ENCODE data around the gene ARHGAP5.

Gene ARHGAP5, protein sequence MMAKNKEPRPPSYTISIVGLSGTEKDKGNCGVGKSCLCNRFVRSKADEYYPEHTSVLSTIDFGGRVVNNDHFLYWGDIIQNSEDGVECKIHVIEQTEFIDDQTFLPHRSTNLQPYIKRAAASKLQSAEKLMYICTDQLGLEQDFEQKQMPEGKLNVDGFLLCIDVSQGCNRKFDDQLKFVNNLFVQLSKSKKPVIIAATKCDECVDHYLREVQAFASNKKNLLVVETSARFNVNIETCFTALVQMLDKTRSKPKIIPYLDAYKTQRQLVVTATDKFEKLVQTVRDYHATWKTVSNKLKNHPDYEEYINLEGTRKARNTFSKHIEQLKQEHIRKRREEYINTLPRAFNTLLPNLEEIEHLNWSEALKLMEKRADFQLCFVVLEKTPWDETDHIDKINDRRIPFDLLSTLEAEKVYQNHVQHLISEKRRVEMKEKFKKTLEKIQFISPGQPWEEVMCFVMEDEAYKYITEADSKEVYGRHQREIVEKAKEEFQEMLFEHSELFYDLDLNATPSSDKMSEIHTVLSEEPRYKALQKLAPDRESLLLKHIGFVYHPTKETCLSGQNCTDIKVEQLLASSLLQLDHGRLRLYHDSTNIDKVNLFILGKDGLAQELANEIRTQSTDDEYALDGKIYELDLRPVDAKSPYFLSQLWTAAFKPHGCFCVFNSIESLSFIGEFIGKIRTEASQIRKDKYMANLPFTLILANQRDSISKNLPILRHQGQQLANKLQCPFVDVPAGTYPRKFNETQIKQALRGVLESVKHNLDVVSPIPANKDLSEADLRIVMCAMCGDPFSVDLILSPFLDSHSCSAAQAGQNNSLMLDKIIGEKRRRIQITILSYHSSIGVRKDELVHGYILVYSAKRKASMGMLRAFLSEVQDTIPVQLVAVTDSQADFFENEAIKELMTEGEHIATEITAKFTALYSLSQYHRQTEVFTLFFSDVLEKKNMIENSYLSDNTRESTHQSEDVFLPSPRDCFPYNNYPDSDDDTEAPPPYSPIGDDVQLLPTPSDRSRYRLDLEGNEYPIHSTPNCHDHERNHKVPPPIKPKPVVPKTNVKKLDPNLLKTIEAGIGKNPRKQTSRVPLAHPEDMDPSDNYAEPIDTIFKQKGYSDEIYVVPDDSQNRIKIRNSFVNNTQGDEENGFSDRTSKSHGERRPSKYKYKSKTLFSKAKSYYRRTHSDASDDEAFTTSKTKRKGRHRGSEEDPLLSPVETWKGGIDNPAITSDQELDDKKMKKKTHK (N-terminal part only)

GRCh38 chr14:32077081-32078022, at the start of gene ARHGAP5:
Gene ARHGAP5, plus strand, starts transcription at chr14:32077304. Its CDS starts 13,366 bp downstream, at chr14:32090670.
- DNase-seq, result peak; percentile 83

DNA sequence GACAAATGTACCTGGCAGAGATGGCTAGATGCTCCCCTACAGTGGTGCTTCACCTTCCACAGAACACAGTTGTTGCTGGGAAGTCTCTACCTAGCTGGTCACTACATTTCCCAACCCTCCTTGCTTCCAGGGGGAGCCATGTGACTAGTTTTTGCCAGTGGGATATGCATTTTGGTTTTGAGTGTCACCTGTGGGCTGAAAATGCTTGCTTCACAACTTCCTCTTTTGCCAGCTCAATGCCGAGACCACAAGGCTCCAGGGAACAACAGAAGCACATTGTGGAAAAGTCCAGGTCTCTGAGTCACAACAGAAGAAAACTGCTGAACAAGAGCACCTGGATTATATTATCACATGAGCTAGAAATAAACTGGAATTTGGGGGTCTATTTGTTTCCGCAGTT, 48.5 kb upstream of the ARHGAP5 start:
- no peak for DNase-seq

DNA sequence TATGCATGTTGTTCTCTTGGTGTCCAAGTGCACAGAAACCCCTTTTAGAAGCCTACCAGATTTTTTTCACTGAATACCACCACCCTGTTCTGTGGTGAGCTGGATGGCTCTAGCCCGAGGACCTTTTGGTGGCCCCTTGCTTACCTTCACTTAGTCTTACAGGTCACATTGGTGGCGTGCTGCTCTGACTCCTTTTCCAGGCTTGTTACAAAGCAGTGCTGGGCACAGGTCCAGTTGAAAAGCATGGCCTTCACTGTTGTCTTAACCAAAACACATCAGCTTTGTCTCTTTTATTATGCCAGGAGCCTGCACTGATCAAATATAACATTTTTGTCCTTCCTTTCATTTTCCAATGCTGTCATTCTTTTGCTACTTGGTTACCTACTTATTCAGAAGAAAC, 43.6 kb upstream of the ARHGAP5 start:
- no peak for DNase-seq

DNA sequence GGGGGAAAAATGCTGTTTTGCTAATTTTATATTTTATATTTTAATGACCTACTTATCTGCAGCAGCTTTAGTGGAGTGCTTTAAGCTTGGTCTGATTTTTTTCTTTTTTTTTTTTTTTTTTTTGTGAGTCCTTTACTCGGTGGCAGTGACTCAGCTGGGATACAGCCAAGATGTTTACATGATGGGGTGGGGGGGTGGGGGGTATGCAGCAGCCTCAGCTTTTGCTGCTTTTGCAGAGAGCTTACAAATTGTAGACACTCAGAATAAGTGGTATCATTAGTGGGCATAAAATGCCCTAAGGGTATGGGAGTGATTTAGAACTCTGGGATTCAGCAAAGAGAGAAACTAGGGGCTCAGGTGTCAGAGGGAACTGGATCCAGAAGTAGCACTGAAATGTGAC, 38.2 kb upstream of the ARHGAP5 start:
- DNase-seq, result no peak

DNA sequence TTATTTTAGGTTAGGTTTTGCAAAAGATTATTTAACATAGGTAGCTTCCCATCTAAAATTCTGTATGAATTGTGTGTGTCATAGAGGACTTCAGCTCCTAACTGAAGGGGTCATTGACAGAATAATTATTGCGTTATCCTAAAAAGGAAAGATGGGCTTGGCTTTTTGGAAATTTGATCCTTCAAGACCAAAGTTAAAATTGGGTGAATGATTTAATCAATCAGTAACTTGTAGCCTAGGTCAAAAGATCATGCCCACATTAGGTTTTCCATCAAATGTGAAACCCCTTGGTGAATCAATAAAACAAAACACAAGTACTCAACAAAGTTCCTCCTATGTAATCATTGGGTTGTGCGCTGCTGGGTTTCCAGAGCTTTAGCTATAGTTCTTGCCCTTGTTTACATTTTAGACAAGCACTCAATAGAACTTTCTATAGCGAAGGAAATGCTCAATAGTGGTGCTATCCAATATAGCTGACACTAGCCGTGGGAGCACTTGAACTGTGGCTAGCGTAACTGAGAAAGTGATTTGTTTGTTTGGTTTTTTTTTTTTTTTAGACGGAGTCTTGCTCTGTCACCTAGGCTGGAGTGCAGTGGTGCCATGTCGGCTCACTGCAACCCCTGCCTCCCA, 37.6 kb upstream of the ARHGAP5 start:
- DNase-seq, result no peak

GRCh38 chr14:32043624-32044023, 33.5 kb upstream of the ARHGAP5 start:
- DNase-seq, result no peak

GRCh38 chr14:32044454-32044853, 32.6 kb upstream of the ARHGAP5 start:
- no peak for DNase-seq

DNA sequence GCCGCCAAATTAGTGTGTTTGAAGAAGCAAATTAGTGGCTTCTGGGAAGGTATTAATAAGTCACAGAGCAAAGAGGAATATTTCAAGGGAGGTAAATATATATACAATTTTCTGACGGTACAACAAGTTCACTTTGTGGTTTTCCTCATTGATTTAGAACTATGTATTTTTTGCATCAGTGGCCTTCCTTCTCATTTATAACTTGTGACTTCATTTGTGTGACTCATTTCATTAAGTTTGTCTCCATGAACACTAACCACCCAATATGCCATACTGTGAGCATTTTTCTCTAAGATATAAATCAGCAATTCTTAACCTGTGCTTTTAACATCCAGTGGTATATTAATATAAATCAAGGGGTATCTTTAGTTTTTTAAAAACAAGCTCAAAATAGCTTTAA, 29.3 kb upstream of the ARHGAP5 start:
- no peak for DNase-seq

GRCh38 chr14:32049361-32050088, 27.6 kb upstream of the ARHGAP5 start:
- no peak for DNase-seq

DNA sequence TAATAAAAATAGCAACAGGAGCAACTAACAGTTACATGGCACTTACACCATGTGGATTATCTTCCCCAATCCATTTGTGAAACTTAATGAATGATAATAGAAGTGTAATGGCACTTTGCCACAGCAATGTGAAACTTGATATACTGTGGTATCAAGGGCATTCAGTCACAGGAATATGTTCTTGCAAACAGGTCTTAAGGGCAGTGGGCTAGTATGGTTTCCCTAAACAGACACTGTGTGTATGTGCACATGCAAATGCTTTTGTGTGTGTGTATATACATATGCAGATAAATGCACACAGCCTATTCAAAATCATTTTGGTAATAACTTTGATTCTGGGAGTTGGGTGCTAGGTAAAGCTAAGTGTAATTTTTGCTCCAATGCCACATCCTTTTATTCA, 26.2 kb upstream of the ARHGAP5 start:
- DNase-seq, result no peak

DNA sequence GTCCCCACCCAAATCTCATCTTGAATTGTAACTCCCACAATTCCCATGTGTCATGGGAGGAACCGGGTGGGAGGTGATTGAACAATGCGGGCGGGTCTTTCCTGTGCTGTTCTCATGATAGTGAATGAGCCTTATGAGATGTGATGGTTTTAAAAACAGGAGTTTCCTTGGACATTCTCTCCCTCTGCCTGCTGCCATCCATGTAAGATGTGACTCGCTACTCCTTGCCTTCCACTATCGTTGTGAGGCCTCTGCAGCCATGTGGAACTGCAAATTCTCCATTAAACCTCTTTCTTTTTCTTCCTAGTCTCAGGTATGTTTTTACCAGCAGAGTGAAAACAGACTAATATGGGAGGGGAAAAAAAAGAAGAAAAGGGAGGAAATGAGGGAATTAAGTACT, 22.6 kb upstream of the ARHGAP5 start:
- no peak for DNase-seq

DNA sequence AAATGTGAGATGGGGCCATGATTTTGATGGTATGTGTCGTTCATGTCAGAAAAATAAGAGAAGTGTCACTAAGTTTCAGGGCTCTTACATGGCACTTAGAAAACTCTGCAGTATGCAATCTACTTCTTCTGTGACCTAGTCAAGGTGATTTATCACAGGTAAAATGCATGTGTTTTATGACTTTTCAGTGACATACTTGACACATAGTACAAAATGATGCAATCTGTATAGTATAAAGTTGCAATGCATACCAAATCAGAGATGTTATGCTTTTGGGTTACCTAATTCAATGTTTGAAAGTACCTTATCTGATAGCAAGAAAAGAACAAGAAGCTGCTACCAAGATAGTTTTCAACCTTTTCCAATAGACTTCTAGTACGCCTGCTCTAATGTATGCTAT, 21.9 kb upstream of the ARHGAP5 start:
- no peak for DNase-seq

DNA sequence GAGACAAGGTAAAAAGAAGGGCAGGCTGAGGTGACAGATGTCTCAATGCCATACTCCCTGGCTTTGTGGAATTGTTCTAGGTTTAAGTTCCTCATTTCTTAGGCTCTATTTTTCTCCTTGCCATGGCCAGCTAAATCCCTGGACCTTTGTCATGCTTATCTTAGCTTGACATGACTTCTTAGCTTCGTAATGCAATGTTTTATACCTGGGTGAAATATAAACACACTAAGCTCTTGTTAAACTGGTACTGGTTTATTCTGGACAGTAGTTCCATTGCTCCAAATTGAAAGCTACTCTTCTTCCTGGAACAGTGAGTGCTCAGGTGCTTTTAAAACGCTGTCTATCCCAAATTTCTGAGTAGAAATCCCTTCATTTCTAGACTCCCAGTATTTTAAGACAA, 17.4 kb upstream of the ARHGAP5 start:
- no peak for DNase-seq

- no peak for DNase-seq
These were observed 12.2 kb upstream of the ARHGAP5 start for GRCh38 chr14:32064931-32065330.

- DNase-seq, result no peak
These were observed 8.4 kb upstream of the ARHGAP5 start for GRCh38 chr14:32068708-32069107.

DNA sequence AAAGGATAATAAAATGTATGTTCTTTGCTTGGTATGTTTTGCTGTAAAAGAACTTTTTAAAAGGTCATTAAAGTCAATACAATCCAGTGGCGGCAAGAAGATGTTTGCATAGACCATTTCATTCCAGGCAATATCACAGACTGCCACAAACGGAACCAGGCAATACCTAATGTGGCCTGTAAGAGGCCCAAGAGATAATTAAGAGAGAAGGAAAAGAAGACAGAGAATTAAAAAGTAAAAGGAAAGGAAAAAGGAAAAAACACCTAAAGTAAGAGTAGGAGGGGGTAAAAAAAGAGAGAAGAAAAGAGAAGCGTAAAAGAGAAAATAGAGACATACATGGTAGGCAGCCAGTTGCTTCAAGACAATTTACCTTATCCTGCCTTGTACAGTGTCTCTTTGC, 6.8 kb upstream of the ARHGAP5 start:
- DNase-seq, result no peak

DNA sequence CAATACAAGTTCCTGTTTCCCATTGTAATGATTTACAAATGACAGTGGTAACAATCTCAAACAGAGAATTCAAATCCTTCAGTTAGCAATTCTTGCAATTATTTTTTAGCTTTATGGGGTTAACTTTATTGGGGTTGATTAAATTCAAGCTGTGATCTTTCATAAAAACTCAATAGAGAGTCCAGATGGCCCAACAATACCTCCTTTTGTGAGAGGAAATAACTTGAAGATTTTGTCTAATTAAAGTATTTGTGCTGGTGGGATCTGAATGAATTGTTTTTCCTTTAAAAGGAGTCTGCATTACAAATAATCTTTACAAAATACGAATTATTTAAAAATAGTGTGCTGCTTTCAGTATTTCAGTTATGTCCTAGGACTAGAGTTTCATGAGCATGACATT, 4.4 kb upstream of the ARHGAP5 start:
- no peak for DNase-seq

- DNase-seq, result peak; percentile 70
These were observed 3.4 kb upstream of the ARHGAP5 start for GRCh38 chr14:32073537-32074189.

DNA sequence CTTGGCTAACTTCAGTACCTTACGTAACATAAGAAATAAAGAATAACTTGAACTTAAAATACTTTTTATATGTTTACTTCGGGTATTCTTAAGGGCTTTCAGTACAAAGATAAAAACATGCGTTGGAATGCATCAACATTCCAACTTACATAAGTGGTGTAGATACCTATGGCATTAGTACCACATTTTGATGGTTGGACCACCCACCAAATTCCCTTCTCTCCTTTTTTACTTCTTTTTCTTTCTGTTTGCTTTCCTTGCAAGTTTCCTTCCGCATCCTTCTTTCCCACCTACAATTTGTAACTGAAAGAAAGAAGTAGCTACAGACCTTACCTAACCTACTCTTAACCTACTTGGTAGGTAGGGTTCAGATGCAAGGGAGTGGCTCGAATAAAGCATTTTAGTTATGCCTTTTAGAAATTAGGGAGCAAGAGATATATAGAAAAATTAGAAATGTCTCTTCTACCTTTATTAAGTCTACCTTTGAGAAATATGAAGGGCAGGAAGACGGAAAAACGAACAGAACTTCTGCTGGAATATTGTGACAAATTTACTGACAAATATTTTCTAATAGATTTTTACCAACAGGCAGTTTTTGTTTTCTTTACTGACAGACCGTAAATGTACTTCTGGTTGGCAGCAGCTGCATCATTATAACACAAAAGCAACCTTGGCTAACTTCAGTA, 2.1 kb upstream of the ARHGAP5 start:
- no peak for DNase-seq

Measured in CD4-positive, alpha-beta T cell treated with Interleukin-17A for 4 hours (primary cell).